Motor neuron (in vitro differentiated cells): Measurements from ENCODE around the gene CPT1B. TPM values are rescaled to one million over a fixed set of nuclear protein-coding genes. Genes with fewer than 3 reads are reported as not detected.
A peak's percentile ranks its signal among the peaks of the same experiment; 100 is the strongest.

Experiments used
- ATAC-seq, 8 experiments: fragments of 200-7000 bp; cut with Tn5 transposase; replicated peaks in 6 of 8; 2 replicates each; pipeline ENCODE4 v1.8.0; 2021; ENCODE audit warnings: mild to moderate bottlenecking in 8 of 8, moderate library complexity in 8 of 8
- H3K27ac ChIP-seq, 2 donors: fragments of 250-450 bp; sonication (Bioruptor Pico); 2 replicates each; pipeline ENCODE4 v1.9.0; 2021; ENCODE audit warnings: antibody characterized with exemption in 2 of 2, mild to moderate bottlenecking in 2 of 2, moderate library complexity in 1 of 2
- H3K4me1 ChIP-seq, 2 donors: fragments of 250-450 bp; sonication (Bioruptor Pico); replicated peaks in 1 of 2; 2 replicates each; pipeline ENCODE4 v1.6.1; 2021; ENCODE audit warnings: antibody characterized with exemption in 2 of 2, mild to moderate bottlenecking in 2 of 2, moderate library complexity in 1 of 2
- H3K4me3 ChIP-seq, 5 donors: fragments of 250-450 bp; sonication (Bioruptor Pico); 2 replicates each; pipeline ENCODE4 v1.9.0; 2021; ENCODE audit warnings: antibody characterized with exemption in 5 of 5, mild to moderate bottlenecking in 5 of 5, moderate library complexity in 4 of 5
- WGBS, 10 experiments: fragments of 450-650 bp; shearing (Covaris generic); methylation state at CpG; one replicate each; pipeline ENCODE4 v1.0.0; 2022; 5-methylcytosine and 5-hydroxymethylcytosine counted together
- in situ Hi-C, 9 experiments: fragments of 400-800 bp; cut with MboI; loops; one replicate each; pipeline ENCODE4 v1.15.0; 2021; ENCODE audit warnings: low sequenced_read_pairs in 9 of 9, low pct_unique_long_range_greater_than_20kb in 2 of 9; ENCODE audit not compliant: unreplicated experiment in 9 of 9
- total RNA-seq, 8 experiments: library from RNA; unstranded; fragments of 300-600 nt; gene quantifications; 2 replicates each; pipeline versions ENCODE4 v1.2.3 to v1.2.4, GENCODE V29; 2022

CPT1B gene
- total RNA-seq, 8 experiments from 2014 or later, result 2.8 to 17.7 (median 9.6) TPM

GRCh38 chr22:50528682-50529415, 49.4 kb downstream of the CPT1B start:
- 20 to 42% (median 20%) methylated on average over 1 to 8 of the region's 15 CpGs; no CpG with 5 or more reads in 7 of the 10 experiments for WGBS, 10 experiments
- Histone ChIP-seq H3K27ac (no peak overlapping the region), H3K4me3 (peak overlapping the region in 1 of 5 donors; percentile 44), H3K4me1 (peaks cover 29 to 40% of the 10 kb centered on the region in 2 donors)
- in situ Hi-C loops, result no loop called here
- no peak for ATAC-seq

- ATAC-seq, result no peak
- in situ Hi-C loops, result no loop called here
- Histone ChIP-seq H3K4me3 (no peak overlapping the region), H3K4me1 (peaks cover 29 to 40% of the 10 kb centered on the region in 2 donors), H3K27ac (no peak overlapping the region)
- 84 to 100% (median 93%) methylated on average over 1 to 7 of the region's 18 CpGs; no CpG with 5 or more reads in 1 of the 10 experiments for WGBS, 10 experiments
These were observed 50.1 kb downstream of the CPT1B start for GRCh38 chr22:50527921-50528681.

- in situ Hi-C loops, result no loop called here
- WGBS, 10 experiments, result 0 to 92% (median 62%) methylated on average over 1 to 5 of the region's 29 CpGs; no CpG with 5 or more reads in 4 of the 10 experiments
- peak overlapping the region; percentile 58 to 79 (median 69) for H3K4me3 ChIP-seq
- H3K4me1 ChIP-seq, result peaks cover 26 to 34% of the 10 kb centered on the region in 2 donors
- peak in 2 of 8 experiments; percentile 0 for ATAC-seq
- peak overlapping the region; percentile 87 to 89 for H3K27ac ChIP-seq
These were observed 51.1 kb downstream of the CPT1B start for GRCh38 chr22:50526834-50527801.

GRCh38 chr22:50526108-50526833, 52.0 kb downstream of the CPT1B start:
- ATAC-seq, result peak; percentile 12 to 73 (median 40)
- in situ Hi-C loops, result no loop called here
- H3K4me3 ChIP-seq, result peak overlapping the region; percentile 58 to 79 (median 69)
- H3K27ac ChIP-seq, result peak overlapping the region; percentile 87 to 89
- WGBS, 10 experiments, result 0 to 2% methylated on average over 2 to 12 of the region's 77 CpGs; no CpG with 5 or more reads in 8 of the 10 experiments
- H3K4me1 ChIP-seq, result peaks cover 23 to 26% of the 10 kb centered on the region in 2 donors

GRCh38 chr22:50525858-50526107, 52.4 kb downstream of the CPT1B start:
- in situ Hi-C loops, result no loop called here
- no CpG with 5 or more reads among the region's 33 CpGs for WGBS, 10 experiments
- peak in 3 of 8 experiments; percentile 63 to 71 (median 64) for ATAC-seq
- Histone ChIP-seq H3K4me3 (peak overlapping the region; percentile 58 to 79 (median 69)), H3K4me1 (peaks cover 19 to 21% of the 10 kb centered on the region in 2 donors), H3K27ac (peak overlapping the region; percentile 87 to 89)

GRCh38 chr22:50525104-50525857, 52.9 kb downstream of the CPT1B start, which contains the start of gene SCO2:
SCO2 (minus strand) TSS chr22:50525598; CDS start chr22:50524411, 1,187 bp downstream.
- H3K27ac ChIP-seq, result peak within 1 kb of the TSS; percentile 87 to 89
- ATAC-seq, result peak; percentile 40 to 79 (median 68)
- in situ Hi-C loops, result no loop called here
- H3K4me3 ChIP-seq, result peak within 1 kb of the TSS; percentile 58 to 79 (median 69)
- H3K4me1 ChIP-seq, result peaks cover 15 to 16% of the 10 kb centered on the region in 2 donors
- WGBS, 10 experiments, result no CpG with 5 or more reads among the region's 84 CpGs

- peak in 3 of 8 experiments; percentile 2 to 13 (median 12) for ATAC-seq
- in situ Hi-C loops, result no loop called here
- peak overlapping the region; percentile 81 to 89 for H3K27ac ChIP-seq
These were observed 53.5 kb downstream of the CPT1B start for GRCh38 chr22:50524676-50525103.

GRCh38 chr22:50523806-50524675, 54.2 kb downstream of the CPT1B start:
- ATAC-seq, result no peak
- in situ Hi-C loops, result no loop called here
- Histone ChIP-seq H3K4me3 (peak overlapping the region; percentile 58 to 79 (median 69)), H3K27ac (no peak overlapping the region), H3K4me1 (peaks cover 14 to 15% of the 10 kb centered on the region in 2 donors)
- WGBS, 10 experiments, result 67 to 100% (median 85%) methylated on average over 1 to 15 of the region's 25 CpGs; no CpG with 5 or more reads in 4 of the 10 experiments

More at GRCh38 chr22:50524676-50525103, 53.5 kb downstream of the CPT1B start:
- WGBS, 10 experiments, result 8 to 82% (median 38%) methylated on average over 1 to 5 of the region's 19 CpGs; no CpG with 5 or more reads in 4 of the 10 experiments
- Histone ChIP-seq H3K4me3 (peak overlapping the region; percentile 58 to 79 (median 69)), H3K4me1 (peaks cover 14 to 15% of the 10 kb centered on the region in 2 donors)

- no peak overlapping the region for H3K27ac ChIP-seq
- peaks cover 14 to 15% of the 10 kb centered on the region in 2 donors for H3K4me1 ChIP-seq
- no peak for ATAC-seq
- WGBS, 10 experiments, result 80 to 100% (median 100%) methylated on average over 1 to 5 of the region's 16 CpGs; no CpG with 5 or more reads in 3 of the 10 experiments
- in situ Hi-C loops, result no loop called here
- no peak overlapping the region for H3K4me3 ChIP-seq
These were observed 54.8 kb downstream of the CPT1B start for GRCh38 chr22:50523458-50523805.

GRCh38 chr22:50522806-50523438, 55.3 kb downstream of the CPT1B start:
- no peak for ATAC-seq
- H3K4me1 ChIP-seq, result peaks cover 14 to 15% of the 10 kb centered on the region in 2 donors
- WGBS, 10 experiments, result 80 to 90% methylated on average over 1 to 2 of the region's 22 CpGs; no CpG with 5 or more reads in 8 of the 10 experiments
- H3K27ac ChIP-seq, result no peak overlapping the region
- in situ Hi-C loops, result no loop called here
- H3K4me3 ChIP-seq, result no peak overlapping the region
